NK-92 treated with Interleukin-12 subunit alpha and Interleukin-12 subunit beta, amount 100 ng/mL, for 24 hours (cell line): Measurements from ENCODE around the gene CDK18.

Source experiments
- DNase-seq: peaks from one replicate; lab custom pipeline; 2025; lab: John Stamatoyannopoulos, UW

Gene CDK18

GRCh38 chr1:205505076-205505729 is 734 bp downstream of the CDK18 start:
- DNase-seq = no peak

GRCh38 chr1:205505791-205506190 is 1.3 kb downstream of the CDK18 start:
- DNase-seq = no peak

GRCh38 chr1:205506409-205507200 is 2.1 kb downstream of the CDK18 start:
- DNase-seq = no peak

- no peak for DNase-seq
Measured at GRCh38 chr1:205508227-205508714, 3.8 kb downstream of the CDK18 start.

- DNase-seq = no peak
Measured at GRCh38 chr1:205510308-205510950, 6.0 kb downstream of the CDK18 start.

- DNase-seq = no peak
Measured at GRCh38 chr1:205510951-205511330, 6.5 kb downstream of the CDK18 start.

GRCh38 chr1:205512059-205513045 is 7.9 kb downstream of the CDK18 start:
- no peak for DNase-seq

GRCh38 chr1:205513774-205514173 is 9.3 kb downstream of the CDK18 start:
- DNase-seq = no peak

GRCh38 chr1:205514211-205515142 is 10.0 kb downstream of the CDK18 start:
- DNase-seq = no peak

- DNase-seq = no peak
Measured at GRCh38 chr1:205515781-205516253, 11.3 kb downstream of the CDK18 start.

- no peak for DNase-seq
Measured at GRCh38 chr1:205516362-205516761, 11.9 kb downstream of the CDK18 start.

- no peak for DNase-seq
Measured at GRCh38 chr1:205517288-205517687, 12.8 kb downstream of the CDK18 start.

GRCh38 chr1:205517763-205518162 is 13.3 kb downstream of the CDK18 start:
- DNase-seq = no peak

- no peak for DNase-seq
Measured at GRCh38 chr1:205518661-205519540, 14.4 kb downstream of the CDK18 start.

- DNase-seq = no peak
Measured at GRCh38 chr1:205519541-205520131, 15.2 kb downstream of the CDK18 start.

GRCh38 chr1:205520709-205521108 is 16.2 kb downstream of the CDK18 start:
- DNase-seq = no peak

GRCh38 chr1:205521686-205522085 is 17.2 kb downstream of the CDK18 start:
- no peak for DNase-seq

- DNase-seq = no peak
Measured at GRCh38 chr1:205522692-205523091, 18.2 kb downstream of the CDK18 start.

GRCh38 chr1:205523261-205523890 is 18.9 kb downstream of the CDK18 start:
- DNase-seq = no peak
